HG02678 (cell line): ENCODE data around the gene TBC1D2B.
"Not testable (repeated sequence)": the region's sequence is repeated elsewhere in the genome, so short reads cannot be mapped to it uniquely, and the experiment has no call there.

Experiments used
- ATAC-seq: cut with Tn5 transposase; IDR thresholded peaks from one replicate; pipeline ENCODE4 v1.9.1; 2021; ENCODE audit warnings: mild to moderate bottlenecking, moderate library complexity; ENCODE audit not compliant: unreplicated experiment

The TBC1D2B gene

DNA sequence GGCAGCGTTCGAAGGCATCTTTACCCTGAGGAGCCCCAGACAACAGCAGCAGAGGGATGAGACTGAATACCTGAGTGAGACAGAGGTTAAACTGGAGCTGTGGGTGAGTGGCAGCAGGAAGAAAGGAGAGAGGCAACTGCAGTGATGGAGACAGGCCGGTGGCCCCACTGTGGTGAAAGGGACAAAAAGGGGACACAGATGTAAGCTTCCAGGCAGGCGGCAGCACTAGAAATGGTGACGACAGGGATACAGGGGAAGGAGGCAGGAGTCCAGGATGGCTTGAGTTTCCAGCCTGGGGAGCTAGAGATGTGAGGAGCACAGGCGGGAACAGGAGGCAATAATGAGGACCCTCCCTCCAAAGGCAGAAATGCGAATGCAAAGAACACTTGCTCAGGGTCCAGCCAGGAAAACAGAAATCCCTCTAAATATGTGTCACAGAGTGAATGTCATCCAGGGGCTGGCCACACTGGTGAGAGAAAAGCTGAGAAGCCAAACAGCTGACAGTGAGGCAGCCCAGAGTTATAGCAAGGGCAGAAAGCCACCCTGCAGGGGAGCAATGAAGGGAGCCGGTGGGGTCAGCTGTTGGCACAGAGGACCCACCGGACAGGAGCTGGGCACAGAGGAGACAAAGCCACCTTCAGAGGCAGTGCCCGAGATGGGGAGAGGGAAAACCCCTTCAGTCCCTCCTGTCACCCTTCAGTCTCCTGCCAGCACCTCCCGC is 70.1 kb downstream of the TBC1D2B start:
- no peak for ATAC-seq

DNA sequence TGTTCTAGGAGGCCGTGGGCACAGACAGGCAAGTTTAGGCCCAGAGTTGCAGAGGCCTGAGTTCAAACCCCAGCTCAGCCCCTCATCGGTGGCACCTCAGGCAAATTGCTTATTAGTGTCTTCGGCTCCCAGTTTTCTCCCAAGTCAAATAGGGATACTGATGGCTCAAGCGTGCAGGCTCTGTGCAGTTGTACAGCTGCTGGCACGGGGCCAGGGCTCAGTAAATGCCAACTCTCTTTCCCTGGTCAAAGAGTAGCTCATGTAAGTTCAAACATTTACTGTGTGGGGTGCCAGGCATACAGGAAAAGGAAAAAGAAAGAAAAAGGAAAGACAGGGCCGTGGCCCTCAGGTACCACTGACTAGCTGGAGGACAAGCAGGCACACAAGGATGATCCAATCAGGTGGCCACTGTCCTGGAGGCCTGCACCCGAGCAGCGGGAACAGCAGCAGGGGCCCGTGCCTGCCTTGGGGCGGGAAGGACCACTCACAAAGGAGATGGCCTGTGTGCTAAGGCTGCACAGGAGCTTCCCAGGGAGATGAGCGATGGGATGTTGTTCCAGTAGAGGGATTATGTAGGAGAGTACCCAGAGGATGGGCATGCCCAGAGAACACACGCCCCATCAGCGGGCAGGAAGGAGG is 70.8 kb downstream of the TBC1D2B start:
- ATAC-seq: no peak

DNA sequence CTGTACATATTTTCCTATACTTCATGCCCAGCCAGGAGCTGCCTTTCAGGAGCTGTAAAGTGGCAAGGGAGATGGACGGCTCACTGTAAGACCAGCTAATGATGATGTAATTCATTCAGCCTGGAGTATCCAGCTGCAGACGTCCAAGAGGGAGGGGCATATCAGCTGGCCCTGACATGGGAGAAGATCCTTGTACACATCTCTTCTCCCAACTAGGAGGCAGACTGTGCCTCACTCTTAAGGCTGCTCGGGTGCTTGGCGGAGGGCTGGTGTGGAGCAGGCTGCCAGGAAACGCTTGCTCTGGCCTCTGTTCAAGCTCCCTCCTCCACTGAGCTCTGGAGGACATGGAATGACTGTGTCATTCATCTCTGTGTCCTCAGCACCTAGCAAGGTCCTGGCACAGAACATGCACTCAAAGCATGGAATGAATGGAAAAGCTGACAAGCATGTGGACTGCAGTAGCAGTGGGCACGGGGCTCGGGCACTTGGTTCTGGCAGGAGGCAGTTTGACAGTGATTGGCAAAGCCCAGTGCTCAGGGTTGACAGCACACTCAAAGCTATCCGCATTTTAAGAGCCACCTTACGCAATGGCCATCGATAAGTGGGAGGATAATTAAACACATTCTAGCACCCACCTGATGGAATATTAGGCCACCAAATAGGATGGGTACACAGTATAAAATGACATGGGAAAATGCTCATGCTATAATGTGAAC is 72.4 kb downstream of the TBC1D2B start:
- no peak for ATAC-seq

DNA sequence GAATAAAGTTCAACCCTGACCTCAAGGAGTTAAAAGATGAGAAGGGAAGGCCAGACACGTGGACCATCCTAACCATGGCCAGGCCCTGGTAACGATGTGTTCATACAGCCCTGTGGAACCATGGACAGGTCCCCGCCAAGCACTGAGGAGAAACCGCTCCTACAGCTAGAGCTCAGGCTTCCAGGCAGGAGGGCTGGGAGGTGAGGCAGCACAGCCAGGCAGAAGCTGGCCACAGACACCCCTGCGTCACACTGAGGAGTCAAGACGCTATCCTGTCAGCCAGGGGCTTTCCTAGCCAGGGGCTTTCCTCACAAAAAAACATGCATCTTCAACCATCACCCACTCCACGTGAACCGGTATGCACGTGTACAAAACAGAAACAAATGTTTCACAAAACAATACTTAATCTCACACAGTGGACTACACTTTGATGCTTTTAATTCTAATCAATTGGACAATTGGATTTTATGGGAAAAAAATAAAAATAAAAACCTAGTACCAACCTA is 73.2 kb downstream of the TBC1D2B start:
- ATAC-seq: no peak

DNA sequence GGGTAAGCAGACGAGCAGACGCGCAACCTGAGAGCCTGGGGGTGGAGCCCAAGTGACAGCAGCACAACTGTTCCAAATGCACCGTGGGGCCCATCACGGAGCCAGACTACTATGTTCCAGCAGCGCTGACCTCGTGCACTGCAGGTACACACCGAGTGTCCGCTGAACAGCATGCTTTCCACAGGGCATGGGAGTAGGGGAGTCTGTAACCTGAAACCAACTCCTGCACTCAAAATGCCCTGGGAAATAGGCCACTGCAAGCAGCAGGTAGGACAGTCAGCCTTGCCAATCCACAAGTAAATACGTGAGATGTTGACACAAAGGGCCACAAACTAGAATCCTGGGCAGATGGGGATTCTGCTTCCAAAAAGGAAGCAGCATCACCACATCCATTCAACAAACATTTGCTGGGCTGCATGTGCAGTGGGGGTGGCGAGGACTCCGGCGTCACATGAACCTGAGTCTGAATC is 73.9 kb downstream of the TBC1D2B start:
- no peak for ATAC-seq

DNA sequence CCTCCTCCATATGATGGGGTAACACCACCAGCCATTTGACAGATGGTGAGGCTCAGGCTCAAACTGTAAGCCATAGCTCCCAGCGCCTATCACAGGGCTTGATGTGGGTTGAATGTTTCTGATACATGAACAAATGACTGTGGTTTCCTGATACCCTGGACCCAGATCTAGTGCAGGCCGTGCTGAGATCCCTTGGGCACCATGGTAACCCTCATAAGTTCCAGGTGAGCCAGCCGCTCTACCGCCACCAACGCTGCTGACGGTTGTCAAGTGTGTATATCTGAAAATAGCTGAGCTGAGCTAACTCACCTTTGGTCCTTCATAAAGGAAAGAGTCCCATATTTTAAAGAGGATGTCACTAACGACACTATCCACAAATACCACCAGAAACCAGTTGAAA is 74.5 kb downstream of the TBC1D2B start:
- no peak for ATAC-seq

DNA sequence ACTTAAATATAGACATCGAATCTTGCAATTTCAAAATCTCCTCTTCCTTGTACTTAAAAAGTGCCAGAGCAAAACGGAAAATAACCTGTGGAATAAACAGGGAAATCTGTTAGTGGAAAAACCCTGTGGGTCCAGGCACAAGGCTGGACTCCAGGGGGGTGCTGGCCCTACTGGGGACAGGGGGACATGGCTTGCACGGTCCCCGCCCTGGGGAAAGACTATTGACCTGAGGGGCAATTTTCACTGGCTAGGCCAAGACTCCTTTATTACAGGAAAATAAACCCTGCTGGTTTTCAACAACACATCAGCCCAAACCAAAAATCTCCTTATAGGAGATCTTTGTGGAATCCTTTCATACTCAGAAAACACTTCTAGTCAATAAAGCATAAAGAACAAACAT is 75.9 kb downstream of the TBC1D2B start:
- ATAC-seq: no peak

DNA sequence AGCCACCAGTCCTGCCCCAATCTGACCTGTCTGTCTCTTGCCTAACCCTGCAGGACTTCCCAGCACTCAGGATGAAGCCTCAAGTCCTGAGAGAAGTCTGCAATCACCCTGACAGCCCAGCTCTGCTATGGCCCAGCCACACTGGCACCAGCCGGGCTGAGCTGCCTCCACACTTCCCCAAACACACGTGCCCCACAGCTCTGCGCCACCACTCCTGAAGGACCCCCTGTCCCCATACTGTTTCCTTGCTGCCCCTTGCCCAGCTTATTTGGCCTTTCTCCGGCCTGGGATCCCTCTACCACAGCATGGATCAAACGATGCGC is 76.6 kb downstream of the TBC1D2B start:
- no peak for ATAC-seq

DNA sequence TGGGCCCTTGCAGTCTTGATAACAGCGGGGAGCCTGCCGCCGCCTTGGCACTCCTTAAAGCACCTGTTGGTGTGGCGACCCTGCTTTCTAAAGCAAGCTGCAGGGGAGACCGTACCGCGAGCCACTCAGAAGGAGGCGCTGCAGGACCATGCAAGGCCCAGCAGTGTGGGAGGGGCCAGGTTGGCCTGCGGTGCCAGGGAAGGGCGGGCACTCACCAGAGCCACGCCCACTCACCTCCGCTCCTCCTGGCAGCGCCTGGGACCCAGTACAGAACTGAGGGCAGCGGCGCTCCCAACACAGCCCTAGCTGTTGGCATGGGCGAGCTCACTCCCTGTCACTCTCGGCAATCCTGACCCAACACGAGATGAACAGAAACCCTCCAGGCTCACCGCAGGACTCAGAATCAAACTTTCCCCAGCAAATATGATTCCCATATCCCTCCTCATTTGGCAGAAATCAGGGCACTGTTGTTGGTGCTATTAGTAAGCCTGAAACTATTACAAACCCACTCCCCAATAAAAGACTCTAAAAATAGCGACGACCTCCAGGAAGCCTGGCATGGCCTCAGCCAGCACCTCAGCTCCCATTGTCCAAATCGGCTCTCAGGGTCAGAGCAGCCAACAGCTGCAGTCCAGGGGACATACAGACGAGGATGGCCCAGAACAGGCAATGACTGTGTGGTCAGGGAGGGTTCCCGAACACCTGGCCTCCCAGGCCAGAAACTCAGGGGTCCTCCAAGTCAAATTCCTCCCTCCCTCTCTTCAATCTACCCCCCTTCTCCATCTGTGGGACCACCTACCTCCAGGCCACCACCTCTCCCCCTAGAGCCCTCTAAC is 77.2 kb downstream of the TBC1D2B start:
- ATAC-seq: peak; percentile 56

DNA sequence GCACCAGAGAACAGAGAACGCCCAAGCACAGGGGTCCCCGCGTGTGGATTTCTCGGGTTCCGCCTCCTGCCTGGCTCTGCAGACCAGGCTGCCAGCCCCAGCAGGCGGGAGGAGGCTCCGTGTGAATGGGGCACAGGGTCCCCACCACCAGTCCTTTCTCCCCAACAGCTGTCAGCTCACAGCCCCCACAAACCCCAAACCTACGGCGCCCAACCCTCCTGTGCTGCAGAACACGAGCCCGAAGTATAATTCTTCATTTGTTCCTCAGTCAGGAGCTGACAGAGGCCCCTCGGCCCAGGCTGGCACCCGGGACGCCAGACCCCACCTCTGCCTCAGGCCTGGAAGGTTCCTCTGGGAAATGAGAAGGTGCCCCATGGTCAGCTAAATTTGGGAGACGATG is 78.0 kb downstream of the TBC1D2B start:
- ATAC-seq: no peak

DNA sequence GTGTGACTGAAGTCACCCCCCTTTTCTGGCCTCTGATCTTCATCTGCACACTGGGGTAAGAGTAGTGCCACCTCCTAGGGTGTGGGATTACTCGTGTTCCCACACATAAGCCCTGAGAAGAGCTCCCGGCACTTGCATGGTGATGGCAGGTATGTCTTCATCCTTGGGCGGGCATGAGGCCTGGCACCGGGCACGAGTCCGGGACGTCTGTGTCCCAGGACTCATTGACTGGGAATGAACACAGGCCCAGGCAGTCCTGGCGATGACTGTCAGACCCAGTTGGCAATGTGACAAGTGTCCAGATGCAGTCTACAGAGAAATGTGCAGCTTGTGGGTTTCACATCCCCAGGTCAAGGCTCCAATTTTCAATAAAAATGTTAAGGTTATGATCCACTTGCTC is 78.9 kb downstream of the TBC1D2B start:
- no peak for ATAC-seq

DNA sequence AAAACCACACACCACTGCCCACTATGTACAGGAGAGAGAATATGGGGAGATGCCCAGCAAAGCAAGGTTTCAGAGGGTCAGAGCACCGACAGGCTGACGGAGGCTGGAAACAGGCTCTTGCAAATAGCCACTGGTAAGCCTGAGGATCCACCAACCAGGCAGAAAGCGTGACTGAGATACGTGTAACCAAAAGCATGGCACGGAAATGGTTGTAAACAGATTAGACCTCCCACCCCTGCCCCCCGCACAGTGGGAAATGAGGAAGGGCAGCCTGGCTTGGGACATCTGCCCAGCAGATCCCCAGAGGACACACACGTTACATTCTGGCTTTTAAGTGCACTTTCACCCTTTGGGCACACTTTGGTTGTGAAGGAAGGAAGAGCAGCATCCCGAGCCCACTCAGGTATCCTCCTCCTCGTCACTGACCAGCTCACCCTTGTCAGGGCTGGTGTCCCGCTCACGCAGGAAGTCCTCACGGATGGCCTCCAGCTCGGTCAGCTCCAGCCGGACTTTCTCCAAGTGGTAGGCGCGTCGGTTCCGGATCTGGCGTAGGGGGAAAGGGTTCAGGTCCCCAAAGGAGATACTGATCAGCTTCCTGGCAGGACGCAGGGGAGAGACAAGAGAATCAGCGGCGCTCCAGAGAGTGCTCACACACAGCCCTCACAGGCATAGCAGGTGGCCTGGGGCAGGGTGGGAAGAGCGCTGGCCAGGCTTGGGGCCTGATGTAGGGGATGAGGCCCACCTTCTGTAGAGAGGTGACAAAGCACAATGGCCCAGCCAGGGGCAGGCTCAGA is 79.6 kb downstream of the TBC1D2B start:
- ATAC-seq: not testable (repeated sequence)

DNA sequence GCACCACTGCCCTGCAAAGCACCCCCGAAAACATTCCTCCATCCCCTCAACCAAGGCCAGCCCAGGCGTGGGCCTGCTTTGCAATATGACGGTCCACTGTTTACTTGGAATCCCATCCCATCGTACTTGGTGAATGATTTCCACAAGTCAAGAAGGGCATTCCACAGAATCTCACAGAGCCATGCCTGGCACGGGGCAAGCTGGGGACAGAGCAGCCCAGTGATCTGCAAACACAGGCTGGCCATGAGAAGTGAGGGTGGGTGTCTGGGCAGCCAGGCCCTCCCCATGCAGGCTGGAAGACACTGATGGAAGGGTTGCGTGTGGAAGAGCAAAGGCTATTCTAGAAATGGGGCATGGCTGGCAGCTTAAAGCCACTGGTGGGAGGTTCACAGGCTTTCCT is 80.3 kb downstream of the TBC1D2B start:
- ATAC-seq: not testable (repeated sequence)

DNA sequence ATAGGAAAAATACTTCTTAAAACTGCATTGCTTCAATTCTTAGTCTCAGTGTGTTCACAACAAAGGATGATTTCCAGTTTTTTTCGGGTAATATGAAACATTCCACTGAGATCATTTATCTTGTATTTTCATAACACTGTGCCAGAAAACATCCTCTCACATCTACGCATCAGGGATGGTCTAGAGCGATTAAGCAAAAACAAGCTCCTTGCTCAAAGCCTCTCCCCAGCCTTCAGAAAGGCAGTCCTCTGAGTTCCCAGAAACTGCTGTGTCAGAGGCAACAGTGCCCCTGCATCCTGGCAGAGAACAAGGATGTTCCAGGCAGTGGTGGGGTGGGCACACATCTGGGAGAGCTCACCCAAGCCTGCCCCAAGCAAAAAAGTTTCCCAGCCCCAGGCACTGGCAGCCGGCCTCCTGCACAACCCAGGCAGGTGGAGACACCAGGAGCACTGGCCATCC is 80.8 kb downstream of the TBC1D2B start:
- ATAC-seq: not testable (repeated sequence)

DNA sequence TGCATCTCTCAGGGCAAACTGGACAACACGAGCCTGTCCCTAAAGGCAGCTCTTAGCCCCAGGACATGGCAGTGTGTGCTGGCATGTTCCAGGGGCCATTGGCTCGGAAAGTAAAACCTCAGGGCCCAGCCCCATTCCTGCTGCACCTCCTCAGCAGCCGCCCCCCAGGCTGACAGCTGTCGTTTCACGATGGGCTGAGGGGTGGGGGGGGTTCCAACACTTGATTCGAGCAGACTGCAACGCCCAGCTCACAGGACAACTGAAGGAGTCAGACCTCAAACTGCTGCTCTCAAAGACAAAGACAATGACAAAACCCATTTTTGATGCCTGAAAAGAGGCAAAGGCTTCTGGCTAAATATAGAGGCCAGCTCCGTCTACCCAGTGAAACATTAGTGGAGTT is 81.3 kb downstream of the TBC1D2B start:
- ATAC-seq: not testable (repeated sequence)

DNA sequence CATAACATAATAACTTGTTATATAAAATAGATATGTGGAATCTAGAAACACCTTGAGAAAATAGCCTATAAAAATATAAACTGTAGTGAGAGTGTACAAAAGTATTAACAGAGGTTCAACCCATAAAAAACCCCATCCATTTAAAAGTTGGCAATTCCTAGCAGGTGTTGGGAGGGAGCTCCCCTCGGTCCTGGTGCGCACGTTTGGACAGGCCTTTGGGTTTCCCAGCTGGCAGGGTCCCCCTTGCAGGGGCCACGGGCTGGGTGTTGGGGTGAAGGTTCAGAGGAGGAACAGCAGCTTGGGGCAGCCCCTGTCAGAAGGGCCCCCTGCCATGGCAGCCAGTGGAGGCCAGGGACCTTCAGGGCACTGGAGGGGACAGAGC is 82.0 kb downstream of the TBC1D2B start:
- ATAC-seq: not testable (repeated sequence)

DNA sequence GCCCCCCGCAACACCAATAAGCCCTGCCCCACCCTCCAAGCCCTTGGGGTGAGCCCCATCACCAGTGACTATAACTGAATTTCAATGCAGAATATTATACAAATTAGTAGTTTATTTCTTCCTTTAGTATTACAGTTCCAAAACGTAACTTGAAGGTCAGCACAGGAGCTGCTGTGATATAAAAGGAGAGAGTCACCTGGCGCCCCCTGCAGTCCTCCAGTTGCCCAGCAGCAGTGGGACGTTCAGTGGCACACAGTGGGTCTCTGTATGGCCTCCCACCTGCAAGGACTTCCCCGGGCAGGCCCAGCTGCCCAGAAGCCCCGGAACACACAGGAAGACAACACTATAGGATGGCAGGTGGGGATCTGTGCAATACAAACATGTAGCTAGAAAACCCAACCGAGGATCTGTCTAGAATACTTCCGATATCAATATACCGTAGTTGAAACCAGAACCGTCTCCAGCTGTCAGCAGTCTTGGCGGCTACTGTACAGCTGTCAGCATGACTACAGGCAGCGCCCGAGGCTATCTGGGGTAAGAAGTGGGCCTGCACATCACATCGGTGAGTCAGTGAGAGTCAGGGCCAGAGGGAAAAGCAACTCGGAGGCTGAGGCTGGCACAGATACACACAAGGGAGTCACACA is 82.5 kb downstream of the TBC1D2B start:
- not testable (repeated sequence) for ATAC-seq

DNA sequence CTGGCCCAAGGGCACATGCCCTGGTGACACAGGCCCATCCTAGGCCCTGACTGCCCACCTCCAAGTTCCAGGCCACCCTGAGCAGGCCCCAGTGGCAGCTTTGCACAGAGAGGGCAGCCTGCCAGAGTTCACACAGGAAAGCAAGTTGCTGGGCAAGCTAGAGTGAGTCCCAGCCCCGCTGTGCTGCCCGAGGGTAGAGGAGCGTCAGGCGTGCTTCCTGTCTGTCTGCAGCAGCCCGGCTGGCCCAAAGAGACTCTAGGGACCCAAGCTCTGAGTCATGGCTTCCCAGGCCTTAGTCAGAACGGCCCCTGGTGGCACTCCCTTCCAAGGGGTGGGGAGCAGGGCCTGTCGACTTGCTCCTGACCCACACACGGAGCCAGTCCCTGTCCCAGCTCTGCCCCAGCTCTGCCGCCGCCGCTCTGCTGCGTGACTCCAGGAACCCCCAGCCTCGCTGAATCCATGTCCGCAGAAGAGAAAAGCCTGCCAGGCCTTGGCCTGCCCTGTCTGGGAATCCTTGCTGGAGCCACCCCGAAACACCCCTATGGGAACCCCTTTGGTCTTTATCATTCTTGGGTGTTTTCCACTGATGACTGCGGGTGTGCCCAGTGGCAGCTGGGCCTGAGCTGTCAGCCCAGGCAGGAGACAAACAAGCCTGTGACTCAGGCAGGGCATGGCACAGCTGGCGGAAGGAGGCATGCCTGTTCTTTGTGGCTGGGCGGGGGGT is 83.4 kb downstream of the TBC1D2B start:
- ATAC-seq: peak; percentile 75

DNA sequence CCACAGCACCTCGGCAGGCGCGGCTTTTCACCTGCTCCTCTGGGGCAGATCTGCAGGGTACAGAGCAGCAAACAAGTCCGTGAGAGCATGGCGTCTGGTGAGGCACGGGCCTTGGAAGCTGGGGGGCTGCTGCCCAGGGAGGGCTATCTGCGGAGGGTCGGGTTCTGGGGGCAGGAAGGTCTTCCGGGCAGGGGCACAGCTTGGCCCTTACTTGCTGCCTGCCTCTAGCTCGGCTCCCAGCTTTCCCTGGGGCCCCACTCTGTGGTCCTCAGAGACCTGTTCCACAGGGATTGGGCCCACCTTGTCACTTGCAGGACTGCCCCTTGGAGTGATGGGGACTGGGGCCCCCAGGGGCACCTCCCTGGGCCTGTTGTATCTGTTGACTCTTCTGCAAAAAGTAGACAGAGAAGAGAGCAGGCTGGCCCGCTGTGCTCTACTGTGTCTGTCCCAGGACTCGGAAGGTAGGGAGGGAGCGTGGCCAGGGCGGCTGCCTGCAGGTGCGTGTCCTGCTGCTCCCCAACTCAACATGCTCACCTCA is 84.1 kb downstream of the TBC1D2B start:
- peak; percentile 11 for ATAC-seq
